Activated gamma-delta T cell treated with anti-CD3 and anti-CD28 coated beads, Interleukin-2, amount 50 U/mL, for 16 hours (primary cell): Measurements from ENCODE around the gene CDR2.
"Not testable (repeated sequence)": the region's sequence is repeated elsewhere in the genome, so short reads cannot be mapped to it uniquely, and the experiment has no call there.

Source experiments
- DNase-seq: peaks from one replicate; pipeline ENCODE4 v3.0.0-alpha.2; 2020; ENCODE audit warnings: low read depth

The CDR2 gene

DNA sequence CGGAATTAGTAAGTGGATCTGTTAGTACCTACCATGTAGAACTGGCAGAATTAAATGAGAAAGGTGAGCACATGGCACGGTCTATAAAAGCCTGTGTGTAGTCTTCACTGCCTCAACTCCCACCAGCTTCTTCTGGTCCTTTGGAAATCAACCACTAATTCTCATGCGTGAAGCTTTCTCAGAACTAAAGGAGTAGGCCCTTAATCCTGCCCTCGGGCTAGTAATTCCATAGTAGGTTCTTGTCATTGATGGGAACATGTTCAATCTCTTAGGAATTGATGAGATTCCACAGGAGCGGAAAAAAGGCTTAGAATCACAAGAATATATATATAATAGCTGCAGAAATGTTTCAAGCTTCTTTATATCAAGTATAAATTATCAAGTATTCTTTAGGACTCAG is 21.7 kb downstream of the CDR2 start:
- DNase-seq = no peak

DNA sequence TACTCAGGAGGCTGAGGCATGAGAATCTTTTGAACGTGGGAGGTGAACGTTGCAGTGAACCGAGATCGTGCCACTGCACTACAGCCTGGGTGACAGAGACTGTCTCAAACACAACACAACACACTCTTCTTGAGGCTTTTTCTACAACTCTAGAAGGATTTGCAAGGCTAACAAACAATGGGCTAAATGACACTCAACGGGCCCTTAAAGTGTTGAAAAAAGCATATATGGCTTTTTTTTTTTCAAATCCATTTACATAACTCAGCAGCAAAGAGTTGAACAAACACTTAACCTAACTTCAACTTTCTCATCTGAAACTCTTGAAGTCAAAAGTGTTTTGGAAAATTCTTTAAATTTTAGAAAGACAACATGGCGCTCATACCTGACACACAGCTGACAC is 22.3 kb downstream of the CDR2 start:
- no peak for DNase-seq

DNA sequence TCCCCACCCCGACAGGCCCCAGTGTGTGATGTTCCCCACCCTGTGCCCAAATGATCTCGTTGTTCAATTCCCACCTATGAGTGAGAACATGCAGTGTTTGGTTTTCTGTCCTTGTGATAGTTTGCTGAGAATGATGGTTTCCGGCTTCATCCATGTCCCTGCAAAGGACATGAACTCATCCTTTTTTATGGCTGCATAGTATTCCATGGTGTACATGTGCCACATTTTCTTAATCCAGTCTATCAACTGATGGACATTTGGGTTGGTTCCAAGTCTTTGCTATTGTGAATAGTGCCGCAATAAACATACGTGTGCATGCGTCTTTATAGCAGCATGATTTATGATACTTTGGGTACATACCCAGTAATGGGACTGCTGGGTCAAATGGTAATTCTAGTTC is 23.4 kb downstream of the CDR2 start:
- DNase-seq = not testable (repeated sequence)

DNA sequence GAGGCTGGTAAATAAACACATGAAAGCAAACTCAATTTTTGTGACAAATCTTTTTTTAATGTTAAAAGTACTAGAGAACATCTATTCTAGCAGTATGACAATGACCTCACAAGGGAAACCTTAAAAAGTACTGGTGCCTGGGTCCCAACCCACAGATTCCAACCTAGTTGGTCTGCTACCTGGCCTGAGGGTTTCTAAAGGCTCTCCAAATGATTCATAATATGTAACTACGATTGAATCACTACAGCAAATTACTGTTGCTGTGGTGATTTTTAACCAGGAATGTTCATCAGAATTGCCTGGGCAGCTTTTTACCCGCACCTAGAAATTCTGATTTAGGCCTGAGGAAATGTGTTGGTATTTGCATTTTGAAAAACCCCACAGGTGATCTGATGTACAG is 26.1 kb downstream of the CDR2 start:
- DNase-seq = no peak

DNA sequence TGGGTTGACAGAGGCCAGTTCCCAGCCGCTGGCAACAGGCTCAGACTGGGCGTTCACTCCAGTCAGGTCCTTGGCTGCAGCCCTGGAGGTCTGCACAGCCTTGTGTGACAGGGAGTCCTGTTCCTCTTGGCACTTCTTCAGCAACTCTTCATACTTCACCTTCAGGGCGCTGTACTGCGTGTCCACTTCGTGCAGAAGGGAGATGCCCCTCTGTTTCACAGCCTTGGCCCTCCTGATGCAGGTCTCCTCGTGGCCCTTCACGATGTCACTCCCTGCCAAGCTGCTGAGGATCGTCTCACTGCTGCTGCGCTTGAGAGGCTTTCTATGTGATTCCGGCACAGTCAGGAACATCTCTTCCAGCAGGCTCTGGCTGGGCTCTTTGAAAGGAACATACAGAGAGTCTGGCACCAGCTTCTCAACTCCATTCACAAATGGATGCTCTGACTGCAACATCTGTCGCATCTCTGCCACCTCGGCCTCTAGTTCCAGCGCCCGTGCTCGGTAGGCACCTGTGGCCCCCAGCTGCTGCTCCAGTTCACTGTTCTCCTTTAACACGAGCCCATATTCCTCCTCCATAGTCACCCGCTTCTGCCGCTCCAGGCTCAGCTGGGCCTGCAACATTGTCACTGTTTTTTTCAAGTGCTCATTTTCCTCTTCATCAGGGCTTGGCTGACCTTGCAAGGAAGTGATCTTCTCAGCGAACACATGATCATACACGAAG is 27.2 kb downstream of the CDR2 start:
- DNase-seq = no peak

DNA sequence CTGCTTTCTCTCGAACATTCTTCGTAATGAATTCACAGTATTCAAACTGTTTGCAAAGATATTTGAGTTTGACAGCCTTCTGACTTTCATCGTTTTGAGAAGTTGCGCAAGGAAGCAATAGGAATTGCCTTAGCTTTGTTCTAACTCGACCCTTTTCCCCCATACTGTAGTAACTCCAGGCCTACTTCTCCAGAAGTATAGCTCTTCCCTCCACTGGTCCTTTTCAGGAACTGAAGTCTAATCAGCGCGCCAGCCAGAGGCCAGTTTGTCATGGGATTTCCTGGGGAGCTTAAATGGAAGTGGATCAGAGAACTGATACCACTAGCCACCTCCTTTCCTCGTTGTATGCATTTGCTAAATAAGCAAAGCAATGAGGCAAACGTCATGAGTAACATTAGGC is 27.9 kb downstream of the CDR2 start:
- DNase-seq = no peak

DNA sequence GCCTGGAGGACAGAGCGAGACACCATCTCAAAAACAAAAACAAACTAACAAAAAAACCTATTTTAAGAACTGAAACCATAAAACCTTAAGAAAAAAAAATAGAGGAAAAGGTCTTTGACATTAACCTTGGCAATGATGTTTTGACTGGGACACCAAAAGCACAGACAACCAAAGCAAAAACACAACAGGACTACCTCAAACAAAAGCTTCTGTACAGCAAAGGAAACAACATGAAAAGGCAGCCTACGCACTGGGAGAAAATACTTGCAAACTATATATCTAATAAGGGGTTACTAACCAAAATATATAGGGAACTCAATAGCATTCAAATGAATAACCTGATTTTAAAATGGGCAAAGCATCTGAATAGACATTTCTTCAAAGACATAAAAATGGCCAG is 32.3 kb downstream of the CDR2 start:
- DNase-seq = no peak

DNA sequence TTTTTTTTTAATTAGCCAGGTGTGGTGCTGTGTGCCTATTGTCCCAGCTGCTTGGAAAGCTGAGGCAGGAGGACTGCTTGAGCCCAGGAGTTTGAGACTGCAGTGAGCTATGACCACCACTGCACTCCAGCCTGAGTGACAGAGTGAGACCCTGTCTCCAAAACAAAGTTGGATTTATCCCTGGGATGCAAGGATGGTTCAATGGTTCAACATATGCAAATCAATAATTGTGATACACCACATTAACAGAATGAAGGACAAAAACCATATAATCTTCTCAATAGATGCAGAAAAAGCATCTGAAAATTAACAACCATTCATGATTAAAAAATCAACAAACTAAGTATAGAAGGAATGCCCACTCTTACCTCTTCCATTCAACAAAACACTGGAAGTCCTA is 33.5 kb downstream of the CDR2 start:
- no peak for DNase-seq

DNA sequence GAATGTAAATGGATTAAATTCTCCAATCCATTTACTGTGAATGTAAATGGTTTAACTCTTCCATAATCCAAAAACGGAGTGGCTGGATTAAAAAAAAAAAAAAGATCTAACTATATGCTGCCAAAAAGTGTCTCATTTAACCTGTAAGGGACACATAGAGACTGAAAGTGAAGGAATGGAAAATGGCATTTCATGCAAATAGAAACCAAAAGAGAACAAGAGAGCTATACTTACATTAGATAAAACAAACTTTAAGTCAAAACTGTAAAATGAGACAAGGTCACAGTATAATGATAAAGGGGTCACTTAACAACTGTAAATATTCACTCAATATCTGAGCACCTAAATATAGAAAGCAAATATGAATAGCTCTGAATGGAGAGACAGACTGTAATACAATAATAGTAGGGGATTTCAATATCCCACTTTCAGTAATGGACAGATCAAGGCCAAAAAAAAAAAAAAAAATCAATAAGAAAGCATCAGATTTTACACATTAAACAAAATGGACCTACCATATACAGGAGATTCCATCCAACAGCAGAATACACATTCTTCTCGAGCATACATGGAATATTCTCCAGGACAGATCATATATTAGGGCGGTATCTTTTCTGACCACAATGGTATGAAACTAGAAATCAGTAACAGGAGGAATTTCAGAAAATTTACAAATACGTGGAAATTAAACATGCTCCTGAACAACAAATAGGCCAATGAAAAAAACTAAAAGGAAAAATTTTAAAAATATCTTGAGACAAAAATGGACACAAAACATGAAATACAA is 36.4 kb downstream of the CDR2 start:
- DNase-seq = no peak

DNA sequence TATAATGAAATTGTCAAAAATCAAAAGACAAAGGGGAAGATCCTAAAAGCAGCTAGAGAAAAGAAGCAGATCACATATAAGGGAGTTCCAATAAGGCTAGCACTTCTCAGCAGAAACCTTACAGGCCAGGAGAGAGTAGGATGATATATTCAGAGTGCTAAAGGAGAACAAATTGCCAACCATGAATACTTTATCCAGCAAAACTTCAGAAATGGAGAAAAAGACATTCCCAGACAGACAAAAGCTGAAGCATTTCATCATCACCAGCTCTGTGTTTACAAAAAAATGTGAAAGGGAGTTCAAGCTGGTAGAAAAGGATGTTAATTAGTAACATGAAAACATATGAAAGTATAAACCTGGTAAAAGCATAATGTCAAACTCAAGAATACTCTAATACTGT is 37.4 kb downstream of the CDR2 start:
- no peak for DNase-seq

DNA sequence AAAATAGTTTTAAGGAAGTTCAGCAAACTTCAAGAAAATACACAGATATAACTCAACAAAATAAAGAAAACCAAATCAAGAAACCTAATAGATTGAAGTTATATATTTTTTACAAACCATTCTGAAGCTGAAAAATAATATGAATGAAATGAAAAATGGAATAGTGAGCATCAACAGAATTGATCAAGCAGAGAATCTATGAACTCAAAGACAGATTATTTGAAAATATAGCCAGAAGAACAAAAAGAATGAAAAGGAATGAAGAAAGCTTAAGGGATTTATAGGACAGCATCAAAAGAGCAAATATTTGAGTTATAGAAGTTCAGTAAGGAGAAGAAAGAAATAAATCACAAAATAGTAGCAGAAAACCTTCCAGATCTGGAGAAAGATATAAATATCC is 37.8 kb downstream of the CDR2 start:
- no peak for DNase-seq

DNA sequence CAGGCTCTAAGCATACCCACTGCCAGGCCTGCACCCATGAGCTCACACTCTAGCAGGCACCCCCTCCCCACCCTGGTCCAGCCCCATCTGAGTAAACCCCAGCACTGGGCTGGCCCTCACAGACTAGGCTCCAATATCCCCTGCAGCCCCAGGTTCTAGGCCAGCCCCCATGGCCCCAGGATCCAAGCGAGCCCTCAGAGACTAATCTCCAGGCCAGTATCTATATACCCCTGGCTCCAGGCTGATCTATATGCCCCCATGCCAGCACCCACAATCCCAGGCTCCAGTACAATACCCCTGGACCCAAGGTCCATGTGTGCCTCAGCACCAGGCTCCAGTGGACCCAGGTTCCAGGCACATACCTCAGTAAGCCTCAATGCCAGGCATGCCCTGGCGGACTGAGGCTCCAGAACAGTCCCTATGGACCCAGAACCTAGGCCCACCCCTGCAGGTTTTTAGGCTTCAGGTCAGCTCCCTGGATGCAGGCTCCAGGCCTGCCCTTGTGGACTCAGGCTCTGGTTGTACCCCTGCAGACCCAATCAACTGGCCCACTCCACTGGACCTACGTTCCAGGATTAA is 38.7 kb downstream of the CDR2 start:
- no peak for DNase-seq

DNA sequence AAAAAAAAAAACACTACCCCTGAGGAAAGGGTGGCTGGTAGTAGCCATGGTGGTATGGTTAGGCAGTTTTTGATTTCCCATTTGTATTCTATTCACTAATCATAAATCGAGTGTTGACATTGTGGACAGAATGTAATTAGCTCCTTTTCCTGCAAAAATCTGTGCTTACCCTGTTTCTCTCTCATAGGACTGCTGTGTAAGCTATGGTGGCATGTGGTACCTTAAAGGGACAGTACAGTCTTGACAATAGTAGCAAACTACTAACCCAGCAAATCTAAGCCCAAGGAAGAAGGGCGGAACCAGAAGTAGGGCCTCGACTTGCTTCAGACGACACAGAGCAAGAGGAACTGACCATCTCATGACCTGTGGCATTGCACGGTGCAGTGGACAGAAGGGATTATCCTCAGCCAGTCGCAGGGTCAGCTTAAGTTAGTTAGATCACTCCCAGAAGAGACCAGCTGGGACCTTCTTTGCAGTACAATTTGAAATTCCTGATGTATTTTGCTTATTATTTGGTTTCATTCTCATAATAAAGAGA is 40.9 kb downstream of the CDR2 start:
- DNase-seq = no peak

DNA sequence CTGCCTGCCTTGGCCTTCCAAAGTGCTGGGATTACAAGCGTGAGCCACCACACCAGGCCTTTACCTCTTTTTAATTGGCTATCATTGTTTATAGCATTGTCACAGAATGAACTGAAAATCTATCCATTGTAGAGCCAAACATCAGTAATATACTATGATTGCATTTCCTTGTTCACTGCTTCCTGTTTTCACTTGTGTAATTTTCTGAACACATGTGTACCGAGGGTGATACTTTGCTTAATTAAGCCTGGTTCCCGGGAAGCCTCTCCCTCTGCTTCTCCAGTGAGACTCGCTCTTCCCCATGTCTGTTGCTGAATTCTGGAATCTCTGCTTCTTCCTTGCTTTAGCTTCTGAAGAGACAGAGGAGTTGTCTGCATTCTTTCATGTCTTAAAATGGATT is 44.1 kb downstream of the CDR2 start:
- DNase-seq = no peak

DNA sequence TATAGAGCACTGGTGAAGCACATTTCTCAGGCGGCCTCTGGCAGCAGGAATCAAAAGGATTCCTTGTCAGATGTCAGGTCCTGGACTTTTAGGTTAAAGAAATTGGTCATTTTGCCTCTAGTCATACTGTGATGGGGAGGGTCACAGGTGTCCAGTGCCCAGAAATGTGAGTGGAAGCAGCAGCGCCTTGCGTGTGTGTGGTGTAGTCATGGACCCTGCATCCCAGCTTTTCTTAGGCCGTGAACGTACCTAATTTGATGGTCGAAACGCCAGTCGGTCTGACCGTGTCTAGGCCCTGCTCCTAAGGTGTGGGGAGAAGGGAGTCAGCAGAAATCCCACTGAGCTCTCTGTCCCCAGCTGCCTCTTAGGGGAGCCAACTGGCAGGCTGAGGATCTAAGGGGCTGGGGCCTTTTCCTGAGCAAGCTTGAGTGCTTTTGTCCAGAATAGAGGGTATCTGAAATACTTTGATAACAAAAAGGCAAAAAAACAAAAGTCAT is 45.2 kb downstream of the CDR2 start:
- no peak for DNase-seq

DNA sequence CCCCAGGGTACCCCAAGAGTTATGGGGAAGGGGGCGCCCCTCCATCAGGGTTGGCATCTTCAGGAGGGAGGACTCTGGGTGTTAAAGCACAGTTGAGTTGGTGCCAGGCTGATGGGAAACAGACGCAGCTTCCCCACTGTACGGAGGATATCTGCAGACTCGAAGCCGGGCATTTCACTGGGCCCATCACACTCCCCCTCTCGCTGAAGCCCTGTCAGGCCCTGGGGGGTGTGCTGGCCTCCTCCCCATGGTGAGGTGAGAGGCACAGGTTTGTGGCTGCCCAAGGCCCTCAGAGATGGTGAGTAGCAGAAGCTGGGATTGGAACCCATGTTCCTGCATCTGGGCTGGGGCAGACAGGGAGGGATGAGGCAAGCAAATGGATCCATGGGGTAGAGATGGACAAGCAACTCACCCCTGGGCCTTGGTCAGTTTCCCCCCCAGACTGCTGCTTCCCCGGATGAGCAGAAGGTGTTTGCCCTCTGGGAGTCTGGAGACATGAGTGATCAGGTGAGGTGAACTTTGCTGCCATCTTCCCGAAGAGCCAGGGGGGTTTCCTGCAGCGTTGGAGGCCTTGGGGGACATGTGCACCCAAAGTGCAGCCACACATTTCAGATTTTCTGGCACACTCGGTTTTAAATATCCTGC is 46.2 kb downstream of the CDR2 start:
- DNase-seq = no peak

DNA sequence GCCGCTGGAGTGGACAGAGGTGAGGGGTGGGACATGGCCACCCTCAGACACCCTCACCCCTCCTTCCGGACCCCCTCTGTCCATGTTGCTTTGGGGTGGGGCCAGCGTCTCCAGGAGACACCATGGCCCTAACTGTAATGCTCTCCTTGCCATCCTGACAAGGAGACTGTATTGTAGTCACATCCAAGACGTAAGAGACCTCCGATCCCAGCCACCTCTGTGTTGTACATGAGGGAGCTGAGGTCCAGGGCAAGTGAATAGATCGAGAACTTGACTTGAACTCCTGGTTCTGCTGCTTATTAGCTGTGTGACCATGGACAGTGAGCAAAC is 47.0 kb downstream of the CDR2 start:
- no peak for DNase-seq

DNA sequence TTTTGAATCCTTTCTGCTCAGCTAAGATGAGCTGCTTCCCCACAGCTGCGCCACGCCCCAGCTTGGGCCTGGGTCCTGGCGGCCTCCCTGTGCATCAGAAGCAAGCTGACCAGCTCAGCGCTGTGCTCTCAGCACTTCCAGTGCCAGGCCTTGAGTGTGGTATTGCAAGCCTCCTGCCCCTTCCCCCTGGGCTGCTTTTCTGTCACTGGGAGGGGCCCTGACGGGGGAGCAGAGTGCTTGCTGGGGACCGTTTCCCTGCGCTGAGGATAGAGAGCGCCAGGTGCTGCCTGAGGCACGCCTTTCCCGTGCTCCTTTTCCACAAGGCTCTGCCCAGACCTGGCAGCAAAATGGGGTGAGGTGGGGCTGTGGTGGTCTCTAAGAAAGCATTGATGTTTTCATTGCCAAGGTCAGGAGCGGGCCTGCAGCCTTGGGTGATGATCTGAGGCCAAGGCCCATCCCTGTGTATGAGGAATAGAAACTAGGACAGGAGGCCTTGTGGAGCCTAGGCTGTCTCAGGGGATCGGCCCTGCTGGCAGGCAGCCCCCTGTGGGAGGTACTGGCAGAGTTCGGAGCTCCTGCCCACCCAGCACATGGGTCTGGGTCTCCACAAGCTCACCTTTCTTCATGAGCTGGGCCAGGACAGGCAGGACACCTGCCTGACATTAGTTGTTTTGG is 47.5 kb downstream of the CDR2 start:
- no peak for DNase-seq

DNA sequence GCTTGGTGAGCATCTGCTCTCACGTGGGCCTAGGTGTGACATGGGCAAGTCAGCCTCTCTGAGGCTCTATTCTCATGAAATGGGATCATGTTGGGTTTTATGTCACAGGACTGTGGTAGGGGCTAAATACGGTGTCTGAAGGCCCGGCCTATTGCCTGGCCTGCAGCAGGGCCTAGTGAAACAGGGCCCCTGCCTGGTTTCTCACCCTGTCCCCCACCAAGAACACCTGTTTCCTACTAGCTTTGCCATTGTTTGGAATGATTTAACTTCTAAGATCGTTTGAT is 48.1 kb downstream of the CDR2 start:
- DNase-seq = no peak

DNA sequence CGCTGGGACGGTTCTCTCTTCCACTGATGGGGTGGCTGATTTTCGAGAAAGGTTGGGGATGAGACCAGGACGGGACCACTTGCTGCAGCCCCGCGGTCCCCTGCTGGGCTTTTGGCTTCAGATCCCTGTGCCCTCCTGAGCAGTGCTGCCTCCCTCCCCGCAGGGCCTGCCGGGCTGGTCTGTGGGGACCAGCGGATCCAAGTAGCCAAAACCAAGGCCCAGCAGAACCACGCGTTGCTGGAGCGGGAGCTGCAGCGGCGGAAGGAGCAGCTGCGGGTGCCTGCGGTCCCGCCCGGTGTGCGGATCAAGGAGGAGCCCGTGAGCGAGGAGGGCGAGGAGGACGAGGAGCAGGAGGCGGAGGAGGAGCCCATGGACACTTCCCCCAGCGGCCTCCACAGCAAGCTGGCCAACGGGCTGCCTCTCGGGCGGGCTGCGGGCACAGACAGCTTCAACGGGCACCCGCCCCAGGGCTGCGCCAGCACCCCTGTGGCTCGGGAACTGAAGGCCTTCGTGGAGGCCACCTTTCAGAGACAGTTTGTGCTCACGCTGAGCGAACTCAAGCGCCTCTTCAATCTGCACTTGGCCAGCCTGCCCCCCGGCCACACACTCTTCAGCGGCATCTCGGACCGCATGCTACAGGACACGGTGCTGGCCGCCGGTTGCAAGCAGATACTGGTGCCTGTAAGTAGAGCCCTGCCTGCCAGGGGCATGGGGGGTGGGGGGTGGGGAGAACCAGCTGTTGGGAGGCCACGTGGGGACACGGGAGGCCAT is 48.6 kb downstream of the CDR2 start:
- no peak for DNase-seq

DNA sequence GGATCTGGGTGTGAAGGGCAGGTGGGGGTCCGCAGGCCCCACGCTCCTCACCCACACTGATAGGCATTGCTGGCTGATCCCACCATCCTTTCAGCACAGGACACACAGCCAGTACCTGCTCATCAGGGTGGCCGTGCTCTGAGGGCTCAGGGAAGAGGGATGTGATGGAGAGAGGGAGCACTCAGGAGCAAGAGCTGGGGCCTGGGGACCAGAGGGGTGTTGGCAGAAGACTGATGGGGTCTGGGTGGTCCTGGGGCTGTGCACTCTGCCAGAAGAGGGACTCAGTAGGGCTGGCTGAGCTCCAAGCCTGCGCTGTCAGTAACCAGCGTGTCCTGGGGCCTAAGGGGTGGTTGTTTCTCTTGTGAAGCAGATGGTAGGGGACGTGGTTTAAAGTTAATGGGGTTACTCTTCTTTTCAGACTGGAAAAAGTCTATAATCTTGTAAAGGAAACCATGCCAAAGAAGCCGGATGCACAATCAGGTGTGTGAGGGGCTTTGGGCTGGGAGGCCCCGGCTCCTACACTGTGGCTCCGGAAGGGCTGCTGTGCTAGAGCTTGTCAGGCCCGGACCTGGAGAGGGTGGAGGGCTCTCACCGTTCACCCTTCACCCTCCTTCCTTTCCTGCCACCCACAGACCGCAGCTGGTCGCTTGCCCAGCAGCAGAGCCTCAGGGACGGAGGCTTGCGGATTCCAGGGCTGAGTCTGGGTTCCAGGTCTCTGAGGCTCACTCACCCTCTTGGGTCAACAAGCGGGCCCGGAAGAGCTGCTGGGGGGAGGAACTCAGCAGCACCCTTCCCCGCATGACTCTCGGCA is 49.4 kb downstream of the CDR2 start:
- DNase-seq = no peak
